H9 (cell line): ENCODE measurements around the gene IGSF9B. TPM values are rescaled to one million over a fixed set of nuclear protein-coding genes. Genes with fewer than 3 reads are reported as not detected.
"Not testable (repeated sequence)": the region's sequence is repeated elsewhere in the genome, so short reads cannot be mapped to it uniquely, and the experiment has no call there.

Experiments used
- DNase-seq: peaks from one replicate; pipeline ENCODE4 v3.0.0-alpha.2; 2017
- H2AFZ ChIP-seq: one replicate; pipeline ENCODE4 v1.6.1; 2013; ENCODE audit warnings: mild to moderate bottlenecking, low read length, control low read depth, moderate library complexity
- H2AK5ac ChIP-seq: 2 replicates; pipeline ENCODE4 v1.6.1; 2013; ENCODE audit warnings: low read length, control low read depth, mixed read lengths; ENCODE audit not compliant: insufficient read length
- H2BK120ac ChIP-seq: one replicate; pipeline ENCODE4 v1.6.1; 2013; ENCODE audit warnings: low read depth, mild to moderate bottlenecking, low read length, control low read depth, inconsistent platforms; ENCODE audit not compliant: poor library complexity, severe bottlenecking
- H2BK12ac ChIP-seq: 2 replicates; pipeline ENCODE4 v1.6.1; 2013; ENCODE audit warnings: low read length, control low read depth, mixed read lengths, low read depth; ENCODE audit not compliant: insufficient read length
- H2BK15ac ChIP-seq: 2 replicates; pipeline ENCODE4 v1.6.1; 2013; ENCODE audit warnings: low read depth, low read length, control low read depth
- H2BK20ac ChIP-seq: one replicate; pipeline ENCODE4 v1.6.1; 2013; ENCODE audit warnings: low read depth, mild to moderate bottlenecking, low read length, control low read depth, inconsistent platforms; ENCODE audit not compliant: poor library complexity, severe bottlenecking
- H2BK5ac ChIP-seq: 2 replicates; pipeline ENCODE4 v1.6.1; 2013; ENCODE audit warnings: low read length, control low read depth, mixed read lengths; ENCODE audit not compliant: insufficient read length
- H3K14ac ChIP-seq: 2 replicates; pipeline ENCODE4 v1.6.1; 2013; ENCODE audit warnings: low read length, control low read depth; ENCODE audit not compliant: insufficient read depth
- H3K18ac ChIP-seq: 2 replicates; pipeline ENCODE4 v1.6.1; 2013; ENCODE audit warnings: low read depth, mild to moderate bottlenecking, mixed read lengths, low read length, control low read depth; ENCODE audit not compliant: insufficient read length
- H3K23ac ChIP-seq: 2 replicates; pipeline ENCODE4 v1.6.1; 2013; ENCODE audit warnings: low read length, control low read depth, mixed read lengths, low read depth; ENCODE audit not compliant: insufficient read length
- H3K23me2 ChIP-seq: 2 replicates; pipeline ENCODE4 v1.6.1; 2013; ENCODE audit warnings: low read depth, mild to moderate bottlenecking, mixed read lengths, low read length, control low read depth; ENCODE audit not compliant: insufficient read length, poor library complexity, severe bottlenecking
- H3K27ac ChIP-seq: 2 replicates; pipeline ENCODE4 v1.5.1; 2013; ENCODE audit warnings: low read length, control low read depth, mixed read lengths, low read depth; ENCODE audit not compliant: insufficient read length
- H3K27me3 ChIP-seq: 2 replicates; pipeline ENCODE4 v1.6.1; 2013; ENCODE audit warnings: low read length, control low read depth, inconsistent platforms; ENCODE audit not compliant: insufficient read depth
- H3K4ac ChIP-seq: 2 replicates; pipeline ENCODE4 v1.6.1; 2013; ENCODE audit warnings: low read depth, mild to moderate bottlenecking, control low read depth, inconsistent platforms, low read length, moderate library complexity
- H3K4me1 ChIP-seq: 2 replicates; pipeline ENCODE4 v1.6.1; 2013; ENCODE audit warnings: low read length, control low read depth, inconsistent platforms; ENCODE audit not compliant: insufficient read depth
- H3K4me2 ChIP-seq: 2 replicates; pipeline ENCODE4 v1.6.1; 2013; ENCODE audit warnings: low read length, control low read depth, mixed read lengths; ENCODE audit not compliant: insufficient read length, insufficient read depth
- H3K56ac ChIP-seq: 2 replicates; pipeline ENCODE4 v1.6.1; 2013; ENCODE audit warnings: low read depth, mild to moderate bottlenecking, mixed read lengths, low read length, control low read depth; ENCODE audit not compliant: insufficient read length
- H3K79me1 ChIP-seq: 2 replicates; pipeline ENCODE4 v1.6.1; 2013; ENCODE audit warnings: low read depth, mild to moderate bottlenecking, moderate library complexity, low read length, control low read depth, inconsistent platforms; ENCODE audit not compliant: insufficient read depth, poor library complexity, severe bottlenecking
- H3K79me2 ChIP-seq: 2 replicates; pipeline ENCODE4 v1.6.1; 2013; ENCODE audit warnings: low read length, control low read depth, inconsistent platforms; ENCODE audit not compliant: insufficient read depth
- H3K9ac ChIP-seq: 2 replicates; pipeline ENCODE4 v1.6.1; 2013; ENCODE audit warnings: low read length, control low read depth, mixed read lengths; ENCODE audit not compliant: insufficient read length; ENCODE audit errors: extremely low read depth
- H3K9me3 ChIP-seq: one replicate; pipeline ENCODE4 v1.6.1; 2013; ENCODE audit warnings: low read depth, low read length, inconsistent platforms; ENCODE audit not compliant: control insufficient read depth
- H3T11ph ChIP-seq: one replicate; pipeline ENCODE4 v1.6.1; 2013; ENCODE audit warnings: mild to moderate bottlenecking, low read length, control low read depth, inconsistent platforms
- H4K20me1 ChIP-seq: one replicate; pipeline ENCODE4 v1.6.1; 2013; ENCODE audit not compliant: control insufficient read depth, insufficient read length, insufficient read depth
- H4K5ac ChIP-seq: 2 replicates; pipeline ENCODE4 v1.6.1; 2013; ENCODE audit warnings: low read depth, mild to moderate bottlenecking, mixed read lengths, low read length, control low read depth; ENCODE audit not compliant: insufficient read length
- H4K8ac ChIP-seq: replicated peaks from 2 replicates; pipeline ENCODE4 v1.6.1; 2013; ENCODE audit warnings: low read length, control low read depth, mixed read lengths, low read depth; ENCODE audit not compliant: insufficient read length
- H4K91ac ChIP-seq: 2 replicates; pipeline ENCODE4 v1.6.1; 2013; ENCODE audit warnings: low read depth, mild to moderate bottlenecking, moderate library complexity, mixed read lengths, low read length, control low read depth; ENCODE audit not compliant: insufficient read length
- H3K27ac Mint-ChIP-seq, 3 experiments: 2 replicates in 2 of 3; 3 replicates in 1 of 3; pipeline ENCODE4 v1.8.0; 2020 to 2021; ENCODE audit warnings: mixed read lengths in 3 of 3, mild to moderate bottlenecking in 1 of 3, moderate library complexity in 1 of 3
- H3K27me3 Mint-ChIP-seq: 2 replicates; pipeline ENCODE4 v1.8.0; 2021; ENCODE audit warnings: low read depth, mild to moderate bottlenecking, moderate library complexity, mixed read lengths
- H3K36me3 Mint-ChIP-seq, 3 experiments: 2 replicates in 2 of 3; 3 replicates in 1 of 3; pipeline ENCODE4 v1.8.0; 2020 to 2021; ENCODE audit warnings: low read depth in 3 of 3, mixed read lengths in 3 of 3; ENCODE audit not compliant: insufficient read depth in 1 of 3
- H3K4me1 Mint-ChIP-seq, 2 experiments: 2 replicates each; pipeline ENCODE4 v1.8.0; 2020; ENCODE audit warnings: mixed read lengths in 2 of 2
- H3K4me3 Mint-ChIP-seq, 2 experiments: 2 replicates in 1 of 2; 3 replicates in 1 of 2; pipeline ENCODE4 v1.8.0; 2020 to 2021; ENCODE audit warnings: mild to moderate bottlenecking in 2 of 2, mixed read lengths in 2 of 2, moderate library complexity in 1 of 2
- H3K9me3 Mint-ChIP-seq, 2 experiments: 2 replicates in 1 of 2; 3 replicates in 1 of 2; pipeline ENCODE4 v1.8.0; 2020; ENCODE audit warnings: mild to moderate bottlenecking in 2 of 2, mixed read lengths in 2 of 2, moderate library complexity in 1 of 2
- WGBS: extraction: QIAGEN DNeasy Blood & Tissue Kit; methylation state at CpG from one replicate; pipeline ENCODE4 v1.1.7; 2013; ENCODE audit warnings: missing lambda C conversion rate, low lambda C conversion rate, mixed read lengths; ENCODE audit not compliant: insufficient read length; ENCODE audit errors: extremely low coverage; 5-methylcytosine and 5-hydroxymethylcytosine counted together
- total RNA-seq: library from RNA; stranded (reverse); gene quantifications from 2 replicates; pipeline ENCODE4 v1.2.1, GENCODE V29; 2021

IGSF9B gene
- total RNA-seq, 1 experiment from 2014 or later: 25.7 TPM

GRCh38 chr11:134002338-134002737 lies 45.6 kb upstream of the IGSF9B start:
- H2BK120ac ChIP-seq, H3K23ac ChIP-seq, H4K20me1 ChIP-seq, H3K4me1 ChIP-seq, H4K5ac ChIP-seq, DNase-seq, H2AK5ac ChIP-seq, H3K4me1 Mint-ChIP-seq, H3K36me3 Mint-ChIP-seq, H2BK12ac ChIP-seq, H3K79me2 ChIP-seq, H3K56ac ChIP-seq, H3K4ac ChIP-seq, H3K9me3 ChIP-seq, H4K8ac ChIP-seq, H3K27me3 Mint-ChIP-seq, H3K27ac ChIP-seq, H3K4me2 ChIP-seq, H2BK5ac ChIP-seq, H3K79me1 ChIP-seq, H2AFZ ChIP-seq, H3K27ac Mint-ChIP-seq, H3K4me3 Mint-ChIP-seq, H2BK15ac ChIP-seq, H3K18ac ChIP-seq, H3K14ac ChIP-seq, H3T11ph ChIP-seq, H3K27me3 ChIP-seq, H2BK20ac ChIP-seq, H3K9me3 Mint-ChIP-seq, H3K23me2 ChIP-seq, H3K9ac ChIP-seq, H4K91ac ChIP-seq: not testable (repeated sequence)
- no CpG with 5 or more reads among the region's 10 CpGs for WGBS
